BLaER1 (cell line): ENCODE results near the gene CCDC157.
"Not testable (repeated sequence)": the region's sequence is repeated elsewhere in the genome, so short reads cannot be mapped to it uniquely, and the experiment has no call there.

Experiments
- H3K27ac ChIP-seq: shearing (Covaris generic); formaldehyde crosslinking; 2 replicates; pipeline ENCODE4 v1.8.1; 2022
- H3K27me3 ChIP-seq: shearing (Covaris generic); formaldehyde crosslinking; 2 replicates; pipeline ENCODE4 v1.8.1; 2022
- H3K36me3 ChIP-seq: shearing (Covaris generic); formaldehyde crosslinking; 2 replicates; pipeline ENCODE4 v1.8.1; 2022
- H3K4me1 ChIP-seq: shearing (Covaris generic); formaldehyde crosslinking; 2 replicates; pipeline ENCODE4 v1.8.1; 2022
- H3K4me2 ChIP-seq: shearing (Covaris generic); formaldehyde crosslinking; 2 replicates; pipeline ENCODE4 v1.8.1; 2022
- H3K4me3 ChIP-seq: shearing (Covaris generic); formaldehyde crosslinking; 2 replicates; pipeline ENCODE4 v1.8.1; 2022
- H3K9ac ChIP-seq: shearing (Covaris generic); formaldehyde crosslinking; 2 replicates; pipeline ENCODE4 v1.8.1; 2022
- H3K9me3 ChIP-seq: shearing (Covaris generic); formaldehyde crosslinking; 2 replicates; pipeline ENCODE4 v1.8.1; 2022
- H4K20me1 ChIP-seq: shearing (Covaris generic); formaldehyde crosslinking; 2 replicates; pipeline ENCODE4 v1.8.1; 2022
- Cebpa-rat ChIP-seq: shearing (Covaris generic); IDR thresholded peaks from 2 replicates; pipeline ENCODE4 v1.8.1; 2022

The CCDC157 gene

DNA sequence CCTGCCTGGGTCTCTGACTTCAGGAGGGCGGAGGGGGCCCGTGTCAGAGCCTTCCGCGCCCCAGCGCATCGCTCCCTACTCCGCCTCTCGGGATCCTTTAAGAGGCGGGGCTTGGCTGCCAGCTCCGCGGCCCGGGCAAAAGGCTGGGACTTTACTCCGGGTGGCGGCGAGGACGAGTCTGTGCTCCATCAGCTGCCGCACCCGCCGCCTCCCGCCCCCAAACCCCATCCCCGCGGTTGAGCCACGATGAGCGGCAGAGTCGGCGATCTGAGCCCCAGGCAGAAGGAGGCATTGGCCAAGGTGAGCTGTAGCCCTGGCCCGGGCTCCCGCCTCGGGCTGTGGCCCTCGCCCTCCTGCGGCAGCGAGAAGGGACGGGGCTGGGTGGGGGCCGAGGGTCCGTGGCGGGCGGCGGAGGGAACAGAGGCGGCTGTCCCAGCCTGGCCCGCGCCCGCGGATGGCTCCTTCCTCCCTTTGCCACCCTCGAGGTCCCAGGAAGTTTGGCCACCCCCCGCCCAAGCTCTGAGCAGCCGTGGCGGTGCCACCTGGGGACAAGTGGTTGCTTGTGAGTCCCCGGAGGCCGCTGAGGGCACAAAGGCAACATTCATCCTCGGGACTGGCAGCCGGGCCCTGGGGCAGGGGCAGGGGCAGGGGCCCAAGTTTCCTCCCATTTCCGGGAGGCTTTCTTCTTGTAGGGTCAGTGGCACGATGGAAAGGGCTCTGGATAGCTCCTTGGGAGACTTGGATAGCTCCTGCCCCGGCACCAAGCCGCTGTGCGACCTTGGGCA lies 40.3 kb downstream of the CCDC157 start, which contains the start of gene SEC14L2:
Gene SEC14L2 (plus strand): TSS at position 148 of the 785 bp plus-strand sequence. CDS start 99 bp downstream, at position 247.
- Histone ChIP-seq H3K4me3 (peak within 1 kb of the TSS; percentile 75), H3K27me3 (peaks cover 4% of the 10 kb centered on the region; the same call in 1 of the 2 replicates), H3K9me3 (no peaks in the 10 kb centered on the region), H3K4me2 (peak within 1 kb of the TSS; percentile 97), H3K9ac (peak within 1 kb of the TSS; percentile 78), H3K27ac (peak within 1 kb of the TSS; percentile 68), H3K4me1 (peaks cover 49% of the 10 kb centered on the region), H3K36me3 (peaks cover 4% of the 10 kb centered on the region; the same call in 1 of the 2 replicates), H4K20me1 (peaks cover 27% of the 10 kb centered on the region)
- no peak for TF ChIP-seq Cebpa-rat

- H3K36me3 ChIP-seq: peaks cover 13% of the 10 kb centered on the region; the same call in 1 of the 2 replicates
- peak overlapping the region; percentile 97 for H3K4me2 ChIP-seq
- H3K27ac ChIP-seq: peak overlapping the region; percentile 68; the same call in 1 of the 2 replicates
- peaks cover 40% of the 10 kb centered on the region for H3K4me1 ChIP-seq
- TF ChIP-seq Cebpa-rat: no peak
- peak overlapping the region; percentile 78 for H3K9ac ChIP-seq
- peaks cover 27% of the 10 kb centered on the region for H4K20me1 ChIP-seq
- H3K27me3 ChIP-seq: peaks cover 4% of the 10 kb centered on the region; the same call in 1 of the 2 replicates
- H3K9me3 ChIP-seq: no peaks in the 10 kb centered on the region
- H3K4me3 ChIP-seq: peak overlapping the region; percentile 75
Measured at GRCh38 chr22:30397656-30398635, 41.1 kb downstream of the CCDC157 start.

GRCh38 chr22:30398685-30399680 lies 42.2 kb downstream of the CCDC157 start:
- TF ChIP-seq Cebpa-rat: no peak
- Histone ChIP-seq H3K9me3 (no peaks in the 10 kb centered on the region), H3K36me3 (peaks cover 20% of the 10 kb centered on the region; the same call in 1 of the 2 replicates), H3K4me2 (peak overlapping the region; percentile 97), H3K4me1 (peaks cover 31% of the 10 kb centered on the region), H3K27me3 (peaks cover 4% of the 10 kb centered on the region; the same call in 1 of the 2 replicates), H3K27ac (no peak overlapping the region), H3K9ac (peak overlapping the region; percentile 78; the same call in 1 of the 2 replicates), H3K4me3 (no peak overlapping the region), H4K20me1 (peaks cover 27% of the 10 kb centered on the region)

DNA sequence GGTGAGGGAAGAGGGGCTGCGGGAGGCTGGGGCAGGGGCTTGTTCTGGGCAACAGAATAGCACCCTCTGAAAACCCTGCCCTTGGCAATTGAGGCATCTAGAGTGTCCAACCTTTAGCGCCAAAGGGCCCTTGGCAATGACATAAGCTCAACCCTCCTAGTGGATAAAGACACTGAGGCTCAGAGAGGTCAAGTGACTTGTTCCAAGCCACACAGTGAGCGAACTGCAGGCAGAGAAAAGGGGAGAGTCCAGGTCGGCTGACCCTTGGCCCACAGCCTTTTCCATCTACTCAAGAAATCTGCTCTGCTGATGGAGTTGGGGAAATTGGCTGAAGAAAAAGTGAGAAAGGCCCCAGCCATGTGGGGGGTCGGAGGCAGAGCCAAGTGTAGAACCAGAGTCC lies 42.9 kb downstream of the CCDC157 start:
- no peak overlapping the region for H3K9ac ChIP-seq
- H3K36me3 ChIP-seq: peaks cover 26% of the 10 kb centered on the region; the same call in 1 of the 2 replicates
- no peaks in the 10 kb centered on the region for H3K9me3 ChIP-seq
- TF ChIP-seq Cebpa-rat: no peak
- no peak overlapping the region for H3K4me3 ChIP-seq
- H4K20me1 ChIP-seq: peaks cover 27% of the 10 kb centered on the region
- peaks cover 4% of the 10 kb centered on the region; the same call in 1 of the 2 replicates for H3K27me3 ChIP-seq
- H3K4me2 ChIP-seq: no peak overlapping the region
- no peak overlapping the region for H3K27ac ChIP-seq
- peaks cover 31% of the 10 kb centered on the region for H3K4me1 ChIP-seq

- Histone ChIP-seq H3K4me1 (peaks cover 31% of the 10 kb centered on the region), H3K36me3 (peaks cover 26% of the 10 kb centered on the region; the same call in 1 of the 2 replicates), H3K4me2 (no peak overlapping the region), H3K9ac (no peak overlapping the region), H3K27me3 (peaks cover 4% of the 10 kb centered on the region; the same call in 1 of the 2 replicates), H4K20me1 (peaks cover 27% of the 10 kb centered on the region), H3K27ac (no peak overlapping the region), H3K9me3 (no peaks in the 10 kb centered on the region), H3K4me3 (no peak overlapping the region)
- no peak for TF ChIP-seq Cebpa-rat
Measured at GRCh38 chr22:30400159-30400558, 43.4 kb downstream of the CCDC157 start.

DNA sequence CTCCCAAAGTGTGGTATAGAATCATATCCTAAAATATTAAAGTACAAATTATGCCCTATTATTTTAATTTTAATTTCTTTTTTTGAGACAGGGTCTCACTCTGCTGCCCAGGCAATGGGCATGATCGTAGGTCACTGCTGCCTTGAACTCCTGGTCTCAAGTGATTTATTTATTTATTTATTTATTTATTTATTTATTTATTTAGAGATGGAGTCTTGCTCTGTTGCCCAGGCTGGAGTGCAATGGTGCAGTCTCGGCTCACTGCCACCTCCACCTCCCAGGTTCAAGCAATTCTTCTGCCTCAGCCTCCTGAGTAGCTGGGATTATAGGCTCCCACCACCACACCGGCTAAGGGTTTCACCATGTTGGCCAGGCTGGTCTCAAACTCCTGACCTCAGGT lies 44.2 kb downstream of the CCDC157 start:
- not testable (repeated sequence) for H3K4me3 ChIP-seq
- peaks cover 27% of the 10 kb centered on the region; the same call in 1 of the 2 replicates for H3K36me3 ChIP-seq

DNA sequence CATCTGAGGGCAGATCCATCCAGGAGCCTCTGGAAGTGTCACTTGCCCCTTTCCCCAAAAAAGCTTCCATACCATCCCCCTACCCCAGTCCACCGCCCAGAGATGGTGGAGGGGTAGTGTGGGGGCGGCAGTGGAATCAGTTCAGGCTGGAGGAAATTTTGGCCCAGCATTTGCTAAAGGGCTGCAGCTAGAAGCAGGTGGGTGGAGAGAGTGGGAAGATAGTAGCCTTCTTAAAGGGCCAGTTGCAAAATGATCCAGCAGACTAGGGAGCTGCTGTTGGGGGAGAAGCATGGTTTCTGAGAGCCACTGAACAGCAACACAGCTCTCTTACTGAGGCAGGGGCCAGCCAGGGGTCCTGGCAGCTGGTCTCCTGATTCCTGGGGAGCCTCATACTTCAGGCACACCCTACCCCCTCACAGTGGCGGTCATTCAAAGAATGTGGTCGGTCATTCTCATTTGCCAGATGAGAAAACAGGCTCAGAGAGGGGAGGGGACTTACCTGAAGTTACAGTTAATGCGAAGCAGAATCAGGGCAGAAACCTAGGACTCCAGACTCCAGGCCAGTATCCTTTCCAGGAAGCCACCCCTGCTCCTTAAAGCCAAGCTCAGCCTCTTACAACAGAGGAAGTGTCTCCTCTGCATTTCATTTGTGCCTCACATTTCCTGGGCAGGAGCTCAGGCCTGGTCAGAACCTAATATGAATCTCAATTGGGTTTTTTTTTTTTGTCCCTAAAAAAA lies 45.4 kb downstream of the CCDC157 start:
- peaks cover 39% of the 10 kb centered on the region for H3K36me3 ChIP-seq
- H3K9ac ChIP-seq: no peak overlapping the region; the same call in 1 of the 2 replicates
- TF ChIP-seq Cebpa-rat: no peak
- H3K4me1 ChIP-seq: peaks cover 20% of the 10 kb centered on the region
- H3K4me2 ChIP-seq: no peak overlapping the region
- H3K9me3 ChIP-seq: no peaks in the 10 kb centered on the region
- peaks cover 35% of the 10 kb centered on the region for H4K20me1 ChIP-seq
- no peak overlapping the region for H3K27ac ChIP-seq
- peaks cover 4% of the 10 kb centered on the region; the same call in 1 of the 2 replicates for H3K27me3 ChIP-seq
- H3K4me3 ChIP-seq: no peak overlapping the region

More for the DNA sequence above, 44.2 kb downstream of the CCDC157 start:
- H3K4me1 ChIP-seq: peaks cover 28% of the 10 kb centered on the region
- H3K4me2 ChIP-seq, H3K9me3 ChIP-seq, H3K9ac ChIP-seq, H3K27me3 ChIP-seq, H3K27ac ChIP-seq: not testable (repeated sequence)
- peaks cover 35% of the 10 kb centered on the region for H4K20me1 ChIP-seq

GRCh38 chr22:30402766-30403104 lies 45.9 kb downstream of the CCDC157 start:
- H3K4me3 ChIP-seq, H3K9ac ChIP-seq, H3K4me2 ChIP-seq, H3K27ac ChIP-seq, H3K9me3 ChIP-seq, H3K27me3 ChIP-seq: not testable (repeated sequence)
- peaks cover 44% of the 10 kb centered on the region for H3K36me3 ChIP-seq
- H3K4me1 ChIP-seq: peaks cover 14% of the 10 kb centered on the region
- H4K20me1 ChIP-seq: peaks cover 33% of the 10 kb centered on the region
